GM12878 (cell line): Measurements from ENCODE around the gene A2ML1. TPM values are rescaled to one million over a fixed set of nuclear protein-coding genes. Genes with fewer than 3 reads are reported as not detected.

Source experiments
- ATAC-seq: fragments of 200-7000 bp; cut with Tn5 transposase; 3 replicates; pipeline ENCODE4 v1.9.1; 2020; ENCODE audit warnings: mild to moderate bottlenecking, moderate library complexity
- BruUV-seq: library from RNA; stranded (reverse); fragments of 400-500 nt; replicated peaks from 2 replicates; lab custom pipeline; 2021; lab: Mats Ljungman, UMichigan
- CTCF ChIA-PET: fragments of 300-600 bp; sonication (Branson Sonifier 250); formaldehyde crosslinking; extraction: SDS; loops from one replicate; lab custom pipeline; 2021; ENCODE audit warnings: inconsistent platforms; lab: Yijun Ruan, JAX
- POLR2A ChIA-PET: fragments of 350-600 bp; formaldehyde crosslinking; extraction: SDS; loops from one replicate; lab custom pipeline; 2021; ENCODE audit warnings: inconsistent platforms; lab: Charles Lee
- RAD21 ChIA-PET: fragments of 300-600 bp; sonication (Branson Sonifier 250); formaldehyde crosslinking; loops from one replicate; lab custom pipeline; 2023; ENCODE audit warnings: antibody characterized with exemption; ENCODE audit not compliant: unreplicated experiment; lab: Charles Lee
- SMC1A ChIA-PET: fragments of 300-600 bp; sonication (Branson Sonifier 250); formaldehyde crosslinking; loops from one replicate; lab custom pipeline; 2023; ENCODE audit not compliant: unreplicated experiment, uncharacterized antibody; lab: Charles Lee
- DNase-seq: peaks from one replicate; pipeline ENCODE4 v3.0.0-alpha.2; 2011; ENCODE audit warnings: low read depth, low spot score
- FAIRE-seq: peaks from 3 replicates; lab custom pipeline; 2011; peaks lifted over from hg19 to GRCh38; lab: Jason Lieb, UNC
- H2AFZ ChIP-seq: 2 replicates; pipeline ENCODE4 v1.6.0; 2011; ENCODE audit warnings: low read depth, low read length, control low read depth; ENCODE audit not compliant: control insufficient read depth
- H3K27ac ChIP-seq: 2 replicates; pipeline ENCODE4 v1.5.1; 2011; ENCODE audit warnings: control low read depth; ENCODE audit not compliant: control insufficient read depth, insufficient read depth
- H3K27me3 ChIP-seq, 2 experiments: replicated peaks in 1 of 2; 2 replicates each; pipeline versions ENCODE4 v1.6.0 to v1.6.1; 2011; ENCODE audit warnings: low read length in 1 of 2; ENCODE audit not compliant: control insufficient read depth in 2 of 2, insufficient read depth in 2 of 2
- H3K36me3 ChIP-seq, 2 experiments: 2 replicates each; pipeline ENCODE4 v1.5.1; 2011; ENCODE audit warnings: low read length in 1 of 2; ENCODE audit not compliant: control insufficient read depth in 2 of 2, insufficient read depth in 2 of 2
- H3K4me1 ChIP-seq: 2 replicates; pipeline ENCODE4 v1.6.1; 2011; ENCODE audit warnings: mild to moderate bottlenecking, low read length, moderate library complexity, mixed read lengths; ENCODE audit not compliant: control insufficient read depth, insufficient read depth
- H3K4me2 ChIP-seq: 2 replicates; pipeline ENCODE4 v1.6.0; 2011; ENCODE audit warnings: control low read depth; ENCODE audit not compliant: control insufficient read depth, insufficient read depth
- H3K4me3 ChIP-seq: fragments of 200-600 bp; sonication (generic); 2 replicates; pipeline ENCODE4 v1.5.1; 2016
- H3K79me2 ChIP-seq: 2 replicates; pipeline ENCODE4 v1.6.0; 2011; ENCODE audit warnings: low read length; ENCODE audit not compliant: control insufficient read depth, insufficient read depth
- H3K9ac ChIP-seq: 2 replicates; pipeline ENCODE4 v1.8.0; 2011; ENCODE audit warnings: low read length, control low read depth, mixed read lengths; ENCODE audit not compliant: control insufficient read depth, insufficient read depth
- H3K9me3 ChIP-seq: replicated peaks from 3 replicates; pipeline ENCODE4 v1.5.1; 2011; ENCODE audit warnings: mild to moderate bottlenecking, low read length; ENCODE audit not compliant: control insufficient read depth, insufficient read depth
- H4K20me1 ChIP-seq: 2 replicates; pipeline ENCODE4 v1.6.0; 2011; ENCODE audit not compliant: control insufficient read depth, insufficient read depth
- ASH2L ChIP-seq: fragments of 300-600, 200-600 bp; sonication (generic); IDR thresholded peaks from 2 replicates; pipeline ENCODE4 v1.6.1; 2017; ENCODE audit warnings: low read depth, mild to moderate bottlenecking, borderline replicate concordance
- ATF7 ChIP-seq: fragments of 450-650 bp; IDR thresholded peaks from 2 replicates; pipeline ENCODE4 v1.6.1; 2016; ENCODE audit warnings: low read depth, mild to moderate bottlenecking
- BCL11A ChIP-seq: IDR thresholded peaks from 2 replicates; pipeline ENCODE4 v1.6.1; 2011; ENCODE audit warnings: low read depth, low read length
- FOXK2 ChIP-seq: fragments of 450-650 bp; IDR thresholded peaks from 2 replicates; pipeline ENCODE4 v1.6.1; 2017; ENCODE audit warnings: mild to moderate bottlenecking, moderate library complexity
- HCFC1 ChIP-seq: fragments of 150-350 bp; IDR thresholded peaks from 2 replicates; pipeline ENCODE4 v1.6.1; 2014; ENCODE audit warnings: low read length
- MTA3 ChIP-seq: IDR thresholded peaks from 2 replicates; pipeline ENCODE4 v1.6.1; 2012; ENCODE audit warnings: low read length, inconsistent platforms, borderline replicate concordance
- NFIC ChIP-seq: IDR thresholded peaks from 2 replicates; pipeline ENCODE4 v1.6.1; 2012; ENCODE audit warnings: low read depth, mild to moderate bottlenecking, inconsistent platforms, low read length, moderate library complexity
- STAT3 ChIP-seq: IDR thresholded peaks from 2 replicates; pipeline ENCODE4 v1.6.1; 2011; ENCODE audit warnings: low read depth, low read length, improper control_type of control experiment
- SUZ12 ChIP-seq: fragments of 200-600 bp; sonication (generic); IDR thresholded peaks from one replicate; pipeline ENCODE4 v1.6.1; 2018; ENCODE audit warnings: antibody characterized with exemption, mild to moderate bottlenecking; ENCODE audit not compliant: unreplicated experiment
- YBX1 ChIP-seq: fragments of 450-650 bp; IDR thresholded peaks from 2 replicates; pipeline ENCODE4 v1.6.1; 2016; ENCODE audit warnings: antibody characterized with exemption
- WGBS: methylation state at CpG from one replicate; pipeline ENCODE4 v1.1.6; 2016; ENCODE audit warnings: low lambda C conversion rate; ENCODE audit not compliant: insufficient replicate concordance, insufficient coverage; ENCODE audit errors: missing lambda C conversion rate; 5-methylcytosine and 5-hydroxymethylcytosine counted together
- in situ Hi-C: fragments of 300-500 bp; cut with MboI; formaldehyde crosslinking; loops from 9 replicates; pipeline ENCODE4 v1.14.3; 2018; ENCODE audit warnings: mixed read lengths
- intact Hi-C: fragments of 100-400 bp; cut with micrococcal nuclease; formaldehyde crosslinking; loops from one replicate; pipeline ENCODE4 v1.14.2; 2022; ENCODE audit not compliant: unreplicated experiment
- polyA plus RNA-seq, 11 experiments: library from polyadenylated mRNA; depleted of rRNA in 4 of 11; unstranded in 6 of 11; stranded (reverse) in 5 of 11; fragments of >200 nt; fragmentation: Nextera tagmentation in 4 of 11; fragmentation: Illumina TruSeq in 1 of 11; extraction: Ambion mirVana in 4 of 11; extraction: Trizol in 1 of 11; gene quantifications; 1 replicate in 1 of 11; 2 replicates in 10 of 11; pipeline versions ENCODE4 v1.2.1 to v1.2.3, GENCODE V29; 2011 to 2016; ENCODE audit warnings: inconsistent platforms in 2 of 11, missing spikeins in 2 of 11, low read depth in 1 of 11
- total RNA-seq, 4 experiments: library from RNA; depleted of rRNA in 3 of 4; stranded (reverse); fragments of >200 nt in 3 of 4; fragmentation: Illumina TruSeq in 1 of 4; extraction: Trizol in 1 of 4; gene quantifications; 2 replicates each; pipeline versions ENCODE4 v1.2.1 to v1.2.3, GENCODE V29; 2013 to 2021
- TF ChIP-seq, protein P1 (sequence below): IDR thresholded peaks from 2 replicates; pipeline ENCODE4 v1.6.1; 2011; ENCODE audit warnings: low read depth, low read length, improper control_type of control experiment, borderline replicate concordance
- TF ChIP-seq, protein P2 (sequence below): fragments of 450-650 bp; IDR thresholded peaks from 2 replicates; pipeline ENCODE4 v1.6.1; 2016; ENCODE audit warnings: mild to moderate bottlenecking
- TF ChIP-seq, protein P3 (sequence below): IDR thresholded peaks from 2 replicates; pipeline ENCODE4 v1.6.1; 2011; ENCODE audit warnings: borderline replicate concordance, low read depth, mild to moderate bottlenecking, moderate library complexity, low read length; ENCODE audit not compliant: insufficient read depth, poor library complexity, severe bottlenecking

The A2ML1 gene
- total and polyA plus RNA-seq, 10 of the 15 experiments (the other 5 are each of a cell fraction or from before 2014, with no cell fraction given) = not detected

DNA sequence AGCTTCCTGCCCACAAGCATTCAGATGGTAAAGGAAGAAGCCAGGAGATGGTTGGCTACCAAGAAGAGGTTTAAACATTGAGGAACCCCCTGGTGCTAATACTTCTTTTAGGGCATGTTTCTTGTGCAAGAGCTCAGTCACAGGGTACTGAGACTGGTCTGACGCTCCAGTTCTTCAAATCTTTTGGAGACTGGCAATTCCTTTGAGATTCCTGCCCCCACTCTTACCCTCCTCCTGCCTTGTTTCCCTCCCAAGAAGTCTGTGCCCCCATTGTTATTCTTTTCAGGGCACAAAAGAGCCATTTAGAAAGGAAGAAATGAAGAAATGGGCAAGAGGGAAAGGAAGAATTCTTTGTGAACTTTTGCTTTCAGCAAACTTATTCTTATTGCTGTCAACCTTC is 11.8 kb downstream of the A2ML1 start:
- Histone ChIP-seq H3K79me2 (no peaks in the 10 kb centered on the region), H3K4me1 (no peaks in the 10 kb centered on the region), H3K27ac (no peak overlapping the region), H3K9ac (no peak overlapping the region), H3K27me3 (no peaks in the 10 kb centered on the region; a peak in 1 of 4 replicates), H3K36me3 (no peaks in the 10 kb centered on the region), H2AFZ (no peak overlapping the region), H3K9me3 (no peaks in the 10 kb centered on the region), H4K20me1 (no peaks in the 10 kb centered on the region), H3K4me2 (no peak overlapping the region), H3K4me3 (no peak overlapping the region)
- no peak for DNase-seq
- no peak for TF ChIP-seq ASH2L
- TF ChIP-seq NFIC = no peak
- TF ChIP-seq SUZ12 = no peak
- no peak for TF ChIP-seq MTA3
- intact Hi-C loops = no loop called here
- ChIA-PET RAD21 (no interaction called here), SMC1A (no interaction called here), CTCF (interaction anchor here (1.0 kb wide), 1 partner anchor 56 kb away, joined by 3 read pairs; no protein-coding TSS in a partner anchor), POLR2A (no interaction called here)
- no peak for FAIRE-seq
- WGBS = 73% methylated on average over 1 of the region's 1 CpG
- ATAC-seq = no peak
- in situ Hi-C loops = no loop called here
- BruUV-seq = no TSS peak

DNA sequence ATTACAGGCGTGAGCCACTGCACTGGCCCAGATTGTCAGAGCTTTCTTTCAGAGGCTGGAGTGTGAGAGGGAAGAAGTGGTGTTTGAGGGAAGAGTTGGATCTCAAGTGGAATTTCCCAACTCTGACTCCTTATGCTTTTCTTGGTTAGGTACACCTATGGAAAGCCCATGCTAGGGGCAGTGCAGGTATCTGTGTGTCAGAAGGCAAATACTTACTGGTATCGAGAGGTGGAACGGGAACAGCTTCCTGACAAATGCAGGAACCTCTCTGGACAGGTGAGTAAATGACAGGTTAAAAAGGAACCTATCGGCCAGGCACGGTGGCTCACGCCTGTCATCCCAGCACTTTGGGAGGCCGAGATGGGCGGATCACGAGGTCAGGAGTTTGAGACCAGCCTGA is 14.9 kb downstream of the A2ML1 start:
- intact Hi-C loops = no loop called here
- Histone ChIP-seq H3K27me3 (no peaks in the 10 kb centered on the region; a peak in 1 of 4 replicates), H4K20me1 (no peaks in the 10 kb centered on the region), H3K9ac (no peak overlapping the region), H3K27ac (no peak overlapping the region), H2AFZ (no peak overlapping the region), H3K36me3 (no peaks in the 10 kb centered on the region), H3K4me1 (no peaks in the 10 kb centered on the region), H3K4me2 (no peak overlapping the region), H3K79me2 (no peaks in the 10 kb centered on the region), H3K9me3 (no peaks in the 10 kb centered on the region), H3K4me3 (no peak overlapping the region)
- ChIA-PET RAD21 (no interaction called here), CTCF (no interaction called here), POLR2A (no interaction called here), SMC1A (no interaction called here)
- no TSS peak for BruUV-seq
- no peak for DNase-seq
- TF ChIP-seq BCL11A = no peak
- no peak for TF ChIP-seq YBX1
- TF ChIP-seq, protein P1, sequence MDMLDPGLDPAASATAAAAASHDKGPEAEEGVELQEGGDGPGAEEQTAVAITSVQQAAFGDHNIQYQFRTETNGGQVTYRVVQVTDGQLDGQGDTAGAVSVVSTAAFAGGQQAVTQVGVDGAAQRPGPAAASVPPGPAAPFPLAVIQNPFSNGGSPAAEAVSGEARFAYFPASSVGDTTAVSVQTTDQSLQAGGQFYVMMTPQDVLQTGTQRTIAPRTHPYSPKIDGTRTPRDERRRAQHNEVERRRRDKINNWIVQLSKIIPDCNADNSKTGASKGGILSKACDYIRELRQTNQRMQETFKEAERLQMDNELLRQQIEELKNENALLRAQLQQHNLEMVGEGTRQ = no peak
- TF ChIP-seq ATF7 = no peak
- TF ChIP-seq, protein P2, sequence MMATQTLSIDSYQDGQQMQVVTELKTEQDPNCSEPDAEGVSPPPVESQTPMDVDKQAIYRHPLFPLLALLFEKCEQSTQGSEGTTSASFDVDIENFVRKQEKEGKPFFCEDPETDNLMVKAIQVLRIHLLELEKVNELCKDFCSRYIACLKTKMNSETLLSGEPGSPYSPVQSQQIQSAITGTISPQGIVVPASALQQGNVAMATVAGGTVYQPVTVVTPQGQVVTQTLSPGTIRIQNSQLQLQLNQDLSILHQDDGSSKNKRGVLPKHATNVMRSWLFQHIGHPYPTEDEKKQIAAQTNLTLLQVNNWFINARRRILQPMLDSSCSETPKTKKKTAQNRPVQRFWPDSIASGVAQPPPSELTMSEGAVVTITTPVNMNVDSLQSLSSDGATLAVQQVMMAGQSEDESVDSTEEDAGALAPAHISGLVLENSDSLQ = no peak
- TF ChIP-seq STAT3 = no peak
- TF ChIP-seq FOXK2 = no peak
- TF ChIP-seq, protein P3, sequence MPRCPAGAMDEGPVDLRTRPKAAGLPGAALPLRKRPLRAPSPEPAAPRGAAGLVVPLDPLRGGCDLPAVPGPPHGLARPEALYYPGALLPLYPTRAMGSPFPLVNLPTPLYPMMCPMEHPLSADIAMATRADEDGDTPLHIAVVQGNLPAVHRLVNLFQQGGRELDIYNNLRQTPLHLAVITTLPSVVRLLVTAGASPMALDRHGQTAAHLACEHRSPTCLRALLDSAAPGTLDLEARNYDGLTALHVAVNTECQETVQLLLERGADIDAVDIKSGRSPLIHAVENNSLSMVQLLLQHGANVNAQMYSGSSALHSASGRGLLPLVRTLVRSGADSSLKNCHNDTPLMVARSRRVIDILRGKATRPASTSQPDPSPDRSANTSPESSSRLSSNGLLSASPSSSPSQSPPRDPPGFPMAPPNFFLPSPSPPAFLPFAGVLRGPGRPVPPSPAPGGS = no peak
- TF ChIP-seq NFIC = no peak
- TF ChIP-seq HCFC1 = no peak
- FAIRE-seq = no peak
- no peak for ATAC-seq
- in situ Hi-C loops = no loop called here
- WGBS = 55% methylated on average over 9 of the region's 9 CpGs
